ENCODE results near the gene CKAP2L.
"Not testable (repeated sequence)": the region's sequence is repeated elsewhere in the genome, so short reads cannot be mapped to it uniquely, and the experiment has no call there.

Gene CKAP2L

GRCh38 chr2:112708968-112709367 lies 55.4 kb downstream of the CKAP2L start:
- H3K4me1 ChIP-seq (ENCODE audit: insufficient read depth, low read length): no peaks in the 10 kb centered on the region; the same call in 1 of the 2 replicates
- H3K36me3 ChIP-seq (ENCODE audit: insufficient read depth, low read length): no peaks in the 10 kb centered on the region
- H3K9me3 ChIP-seq (ENCODE audit: control insufficient read depth, insufficient read depth, low read length): no peaks in the 10 kb centered on the region
- no peak overlapping the region for H3K9ac ChIP-seq (ENCODE audit: low read depth, low read length)

- H3K4me1 ChIP-seq (ENCODE audit: insufficient read depth, low read length); H3K9ac ChIP-seq (ENCODE audit: low read depth, low read length); H3K9me3 ChIP-seq (ENCODE audit: control insufficient read depth, insufficient read depth, low read length); H3K36me3 ChIP-seq (ENCODE audit: insufficient read depth, low read length): not testable (repeated sequence)
Observed at GRCh38 chr2:112706947-112707346, 57.5 kb downstream of the CKAP2L start.

GRCh38 chr2:112706170-112706664 lies 58.2 kb downstream of the CKAP2L start:
- Histone ChIP-seq H3K9ac (ENCODE audit: low read depth, low read length) (no peak overlapping the region), H3K9me3 (ENCODE audit: control insufficient read depth, insufficient read depth, low read length) (no peaks in the 10 kb centered on the region), H3K36me3 (ENCODE audit: insufficient read depth, low read length) (no peaks in the 10 kb centered on the region), H3K4me1 (ENCODE audit: insufficient read depth, low read length) (no peaks in the 10 kb centered on the region; the same call in 1 of the 2 replicates)

GRCh38 chr2:112705575-112705974 lies 58.8 kb downstream of the CKAP2L start:
- Histone ChIP-seq H3K9me3 (ENCODE audit: control insufficient read depth, insufficient read depth, low read length) (no peaks in the 10 kb centered on the region), H3K4me1 (ENCODE audit: insufficient read depth, low read length) (no peaks in the 10 kb centered on the region; the same call in 1 of the 2 replicates), H3K36me3 (ENCODE audit: insufficient read depth, low read length) (no peaks in the 10 kb centered on the region), H3K9ac (ENCODE audit: low read depth, low read length) (no peak overlapping the region)

DNA sequence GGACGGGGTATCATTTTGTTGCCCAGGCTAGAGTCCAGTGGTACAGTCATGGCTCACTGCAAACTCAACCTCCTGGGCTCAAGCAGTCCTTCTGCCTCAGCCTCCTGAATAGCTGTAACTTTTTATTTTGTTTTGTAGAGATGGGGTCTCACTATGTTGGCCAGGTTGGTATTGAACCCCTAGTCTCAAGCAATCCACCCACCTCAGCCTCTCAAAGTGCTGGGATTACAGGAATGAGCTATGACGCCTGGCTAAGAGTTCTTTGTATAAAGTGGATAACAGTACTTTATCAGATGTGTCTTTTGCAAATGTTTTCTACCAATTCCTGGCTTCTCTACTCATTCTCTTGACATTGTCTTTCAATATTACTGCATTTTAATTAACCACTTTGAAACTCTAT lies 60.7 kb downstream of the CKAP2L start:
- H3K4me1 ChIP-seq (ENCODE audit: insufficient read depth, low read length): no peaks in the 10 kb centered on the region; the same call in 1 of the 2 replicates
- no peak overlapping the region for H3K9ac ChIP-seq (ENCODE audit: low read depth, low read length)
- H3K9me3 ChIP-seq (ENCODE audit: control insufficient read depth, insufficient read depth, low read length): no peaks in the 10 kb centered on the region
- no peaks in the 10 kb centered on the region for H3K36me3 ChIP-seq (ENCODE audit: insufficient read depth, low read length)

DNA sequence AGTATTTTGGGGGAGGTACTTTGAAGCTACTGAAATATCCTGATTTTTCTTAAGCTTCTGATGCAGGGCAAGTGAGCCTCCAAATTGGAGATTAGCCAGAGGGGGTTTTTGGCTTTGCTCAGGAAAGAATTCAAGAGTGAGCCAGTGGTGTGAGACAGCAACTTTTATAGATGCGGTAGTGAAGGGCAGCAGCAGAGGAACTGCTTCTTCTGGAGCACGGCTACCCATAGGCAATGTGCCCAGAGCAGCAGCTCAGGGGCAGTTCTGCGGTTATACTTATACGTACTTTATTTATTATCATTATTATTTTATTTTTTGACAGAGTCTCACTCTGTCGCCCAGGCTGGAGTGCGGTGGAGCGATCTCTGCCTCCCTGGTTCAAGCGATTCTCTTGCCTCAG lies 63.4 kb downstream of the CKAP2L start:
- no peaks in the 10 kb centered on the region for H3K9me3 ChIP-seq (ENCODE audit: control insufficient read depth, insufficient read depth, low read length)
- no peaks in the 10 kb centered on the region for H3K36me3 ChIP-seq (ENCODE audit: insufficient read depth, low read length)
- no peaks in the 10 kb centered on the region; the same call in 1 of the 2 replicates for H3K4me1 ChIP-seq (ENCODE audit: insufficient read depth, low read length)
- no peak overlapping the region for H3K9ac ChIP-seq (ENCODE audit: low read depth, low read length)

GRCh38 chr2:112699984-112700667 lies 64.3 kb downstream of the CKAP2L start:
- Histone ChIP-seq H3K36me3 (ENCODE audit: insufficient read depth, low read length) (no peaks in the 10 kb centered on the region), H3K9me3 (ENCODE audit: control insufficient read depth, insufficient read depth, low read length) (no peaks in the 10 kb centered on the region), H3K4me1 (ENCODE audit: insufficient read depth, low read length) (no peaks in the 10 kb centered on the region; the same call in 1 of the 2 replicates), H3K9ac (ENCODE audit: low read depth, low read length) (no peak overlapping the region)

- H3K36me3 ChIP-seq (ENCODE audit: insufficient read depth, low read length): no peaks in the 10 kb centered on the region
- H3K9ac ChIP-seq (ENCODE audit: low read depth, low read length): no peak overlapping the region
- no peaks in the 10 kb centered on the region; the same call in 1 of the 2 replicates for H3K4me1 ChIP-seq (ENCODE audit: insufficient read depth, low read length)
- no peaks in the 10 kb centered on the region for H3K9me3 ChIP-seq (ENCODE audit: control insufficient read depth, insufficient read depth, low read length)
Observed at GRCh38 chr2:112698834-112699515, 65.4 kb downstream of the CKAP2L start.

DNA sequence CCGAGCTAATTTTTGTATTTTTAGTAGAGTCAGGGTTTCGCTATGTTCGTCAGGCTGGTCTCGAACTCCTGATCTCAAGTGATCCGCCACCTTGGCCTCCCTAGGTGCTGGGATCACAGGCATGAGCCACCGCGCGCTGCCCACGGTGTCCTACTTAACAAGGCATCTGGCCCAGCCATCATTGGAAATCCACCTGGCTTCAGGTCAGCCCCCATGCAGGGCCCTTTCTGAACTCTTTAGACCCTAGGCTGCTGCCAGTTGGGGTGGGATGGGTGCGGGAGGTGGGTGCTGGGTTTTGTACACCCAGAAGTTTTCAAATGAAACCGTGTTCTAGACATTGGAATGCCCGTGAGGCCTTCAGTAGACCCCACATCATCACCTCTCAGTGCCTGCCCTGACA lies 70.2 kb downstream of the CKAP2L start:
- Histone ChIP-seq H3K36me3 (ENCODE audit: insufficient read depth, low read length) (no peaks in the 10 kb centered on the region), H3K9ac (ENCODE audit: low read depth, low read length) (no peak overlapping the region), H3K9me3 (ENCODE audit: control insufficient read depth, insufficient read depth, low read length) (no peaks in the 10 kb centered on the region), H3K4me1 (ENCODE audit: insufficient read depth, low read length) (peaks cover 19% of the 10 kb centered on the region)

GRCh38 chr2:112693596-112693995 lies 70.8 kb downstream of the CKAP2L start:
- H3K4me1 ChIP-seq (ENCODE audit: insufficient read depth, low read length): peaks cover 19% of the 10 kb centered on the region
- H3K9me3 ChIP-seq (ENCODE audit: control insufficient read depth, insufficient read depth, low read length): no peaks in the 10 kb centered on the region
- H3K36me3 ChIP-seq (ENCODE audit: insufficient read depth, low read length): no peaks in the 10 kb centered on the region
- H3K9ac ChIP-seq (ENCODE audit: low read depth, low read length): no peak overlapping the region

GRCh38 chr2:112692918-112693317 lies 71.5 kb downstream of the CKAP2L start:
- Histone ChIP-seq H3K4me1 (ENCODE audit: insufficient read depth, low read length) (peaks cover 19% of the 10 kb centered on the region), H3K9ac (ENCODE audit: low read depth, low read length) (no peak overlapping the region), H3K36me3 (ENCODE audit: insufficient read depth, low read length) (no peaks in the 10 kb centered on the region), H3K9me3 (ENCODE audit: control insufficient read depth, insufficient read depth, low read length) (no peaks in the 10 kb centered on the region)

GRCh38 chr2:112692495-112692911 lies 71.9 kb downstream of the CKAP2L start:
- H3K4me1 ChIP-seq (ENCODE audit: insufficient read depth, low read length): peaks cover 19% of the 10 kb centered on the region
- H3K9me3 ChIP-seq (ENCODE audit: control insufficient read depth, insufficient read depth, low read length): no peaks in the 10 kb centered on the region
- no peak overlapping the region for H3K9ac ChIP-seq (ENCODE audit: low read depth, low read length)
- H3K36me3 ChIP-seq (ENCODE audit: insufficient read depth, low read length): no peaks in the 10 kb centered on the region

DNA sequence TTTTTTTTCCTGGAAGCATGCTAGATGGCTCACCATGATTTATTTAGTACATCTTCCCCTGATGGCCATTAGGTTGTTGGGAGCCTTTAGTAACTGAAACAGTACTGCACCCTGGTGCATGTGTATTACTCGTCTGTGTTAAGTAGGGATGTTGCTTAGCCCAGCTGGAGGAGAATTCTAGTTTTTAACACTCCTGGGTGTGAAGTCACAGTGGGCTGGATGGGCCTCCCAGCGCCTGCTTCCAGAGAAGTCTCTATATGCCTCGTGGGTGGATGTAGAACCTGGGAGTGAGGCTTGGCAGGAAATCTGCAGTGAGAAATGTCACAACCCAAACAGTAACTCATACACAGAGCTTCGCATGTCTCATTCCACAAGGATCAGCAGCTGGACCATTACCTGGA lies 72.5 kb downstream of the CKAP2L start:
- H3K4me1 ChIP-seq (ENCODE audit: insufficient read depth, low read length): peaks cover 19% of the 10 kb centered on the region
- H3K9me3 ChIP-seq (ENCODE audit: control insufficient read depth, insufficient read depth, low read length): no peaks in the 10 kb centered on the region
- no peak overlapping the region for H3K9ac ChIP-seq (ENCODE audit: low read depth, low read length)
- no peaks in the 10 kb centered on the region for H3K36me3 ChIP-seq (ENCODE audit: insufficient read depth, low read length)

- Histone ChIP-seq H3K4me1 (ENCODE audit: insufficient read depth, low read length) (peaks cover 19% of the 10 kb centered on the region), H3K36me3 (ENCODE audit: insufficient read depth, low read length) (no peaks in the 10 kb centered on the region), H3K9ac (ENCODE audit: low read depth, low read length) (no peak overlapping the region), H3K9me3 (ENCODE audit: control insufficient read depth, insufficient read depth, low read length) (no peaks in the 10 kb centered on the region)
Observed at GRCh38 chr2:112690853-112691401, 73.5 kb downstream of the CKAP2L start.
